MG63 (cell line): ENCODE data around the gene RNF40. TPM values are rescaled to one million over a fixed set of nuclear protein-coding genes. Genes with fewer than 3 reads are reported as not detected.

Experiments
- DNase-seq: peaks from one replicate; pipeline ENCODE4 v3.0.0-alpha.2; 2020
- H3K27me3 ChIP-seq: fragments of 250-450 bp; sonication (Bioruptor Pico); 2 replicates; pipeline ENCODE4 v1.5.1; 2020; ENCODE audit warnings: mild to moderate bottlenecking, moderate library complexity
- H3K36me3 ChIP-seq: fragments of 250-450 bp; sonication (Bioruptor Pico); 2 replicates; pipeline ENCODE4 v1.5.1; 2020; ENCODE audit warnings: mild to moderate bottlenecking, moderate library complexity
- H3K4me3 ChIP-seq: fragments of 250-450 bp; sonication (Bioruptor Pico); 2 replicates; pipeline ENCODE4 v1.5.1; 2020; ENCODE audit warnings: mild to moderate bottlenecking, moderate library complexity
- H3K9me3 ChIP-seq: fragments of 250-450 bp; sonication (Bioruptor Pico); 2 replicates; pipeline ENCODE4 v1.5.1; 2020; ENCODE audit warnings: mild to moderate bottlenecking, moderate library complexity
- total RNA-seq: library from RNA; depleted of rRNA; stranded (reverse); fragments of >200 nt; shearing (Covaris generic); gene quantifications from 2 replicates; pipeline ENCODE4 v1.2.3, GENCODE V29; 2014; ENCODE audit warnings: low replicate concordance; rRNA removed

The RNF40 gene
- total RNA-seq: 116 and 127 TPM in 2 replicates

GRCh38 chr16:30761928-30762902, at the start of gene RNF40, which contains the start of gene CFAP119:
Gene RNF40, plus strand, starts transcription at chr16:30762322. Its CDS starts 224 bp downstream, at chr16:30762546.
Gene CFAP119, minus strand, starts transcription at chr16:30762062. Its CDS starts 314 bp downstream, at chr16:30761748.
- Histone ChIP-seq H3K27me3 (no peaks in the 10 kb centered on the region), H3K36me3 (peaks cover 53% of the 10 kb centered on the region), H3K9me3 (no peaks in the 10 kb centered on the region), H3K4me3 (peak within 1 kb of the TSS; percentile 80)
- DNase-seq: peak; percentile 97

- DNase-seq: no peak
- no peak overlapping the region for H3K4me3 ChIP-seq
- peaks cover 94% of the 10 kb centered on the region for H3K36me3 ChIP-seq
- H3K9me3 ChIP-seq: no peaks in the 10 kb centered on the region
- H3K27me3 ChIP-seq: no peaks in the 10 kb centered on the region
These were observed 46.2 kb upstream of the RNF40 start for GRCh38 chr16:30715750-30716445.

GRCh38 chr16:30720086-30720485, 42.0 kb upstream of the RNF40 start:
- peaks cover 95% of the 10 kb centered on the region for H3K36me3 ChIP-seq
- no peaks in the 10 kb centered on the region for H3K9me3 ChIP-seq
- H3K27me3 ChIP-seq: no peaks in the 10 kb centered on the region
- DNase-seq: no peak
- H3K4me3 ChIP-seq: no peak overlapping the region

- Histone ChIP-seq H3K9me3 (no peaks in the 10 kb centered on the region), H3K36me3 (peaks cover 95% of the 10 kb centered on the region), H3K4me3 (no peak overlapping the region), H3K27me3 (no peaks in the 10 kb centered on the region)
- DNase-seq: no peak
These were observed 41.4 kb upstream of the RNF40 start for GRCh38 chr16:30720694-30721093.

- DNase-seq: no peak
- no peaks in the 10 kb centered on the region for H3K27me3 ChIP-seq
- H3K9me3 ChIP-seq: no peaks in the 10 kb centered on the region
- peaks cover 95% of the 10 kb centered on the region for H3K36me3 ChIP-seq
- H3K4me3 ChIP-seq: no peak overlapping the region
These were observed 41.0 kb upstream of the RNF40 start for GRCh38 chr16:30721167-30721566.

GRCh38 chr16:30721606-30722005, 40.5 kb upstream of the RNF40 start:
- no peaks in the 10 kb centered on the region for H3K9me3 ChIP-seq
- peaks cover 95% of the 10 kb centered on the region for H3K36me3 ChIP-seq
- H3K27me3 ChIP-seq: no peaks in the 10 kb centered on the region
- no peak overlapping the region for H3K4me3 ChIP-seq
- no peak for DNase-seq

GRCh38 chr16:30722443-30722842, 39.7 kb upstream of the RNF40 start:
- Histone ChIP-seq H3K36me3 (peaks cover 96% of the 10 kb centered on the region), H3K4me3 (no peak overlapping the region), H3K27me3 (no peaks in the 10 kb centered on the region), H3K9me3 (no peaks in the 10 kb centered on the region)
- no peak for DNase-seq

- no peaks in the 10 kb centered on the region for H3K27me3 ChIP-seq
- H3K36me3 ChIP-seq: peaks cover 97% of the 10 kb centered on the region
- no peak for DNase-seq
- H3K4me3 ChIP-seq: no peak overlapping the region
- H3K9me3 ChIP-seq: no peaks in the 10 kb centered on the region
These were observed 39.2 kb upstream of the RNF40 start for GRCh38 chr16:30722916-30723315.

- DNase-seq: no peak
- no peak overlapping the region for H3K4me3 ChIP-seq
- no peaks in the 10 kb centered on the region for H3K9me3 ChIP-seq
- H3K27me3 ChIP-seq: no peaks in the 10 kb centered on the region
- H3K36me3 ChIP-seq: peaks cover 97% of the 10 kb centered on the region
These were observed 38.3 kb upstream of the RNF40 start for GRCh38 chr16:30723725-30724355.

- Histone ChIP-seq H3K27me3 (no peaks in the 10 kb centered on the region), H3K36me3 (peaks cover 100% of the 10 kb centered on the region)
These were observed 37.3 kb upstream of the RNF40 start for GRCh38 chr16:30724641-30725417.

GRCh38 chr16:30725418-30725792, 36.7 kb upstream of the RNF40 start:
- no peaks in the 10 kb centered on the region for H3K27me3 ChIP-seq
- H3K36me3 ChIP-seq: peaks cover 100% of the 10 kb centered on the region
- DNase-seq: no peak
- no peaks in the 10 kb centered on the region for H3K9me3 ChIP-seq
- H3K4me3 ChIP-seq: no peak overlapping the region

More at GRCh38 chr16:30724641-30725417, 37.3 kb upstream of the RNF40 start:
- Histone ChIP-seq H3K9me3 (no peaks in the 10 kb centered on the region), H3K4me3 (no peak overlapping the region)
- DNase-seq: no peak

- H3K27me3 ChIP-seq: no peaks in the 10 kb centered on the region
- no peak for DNase-seq
- no peak overlapping the region for H3K4me3 ChIP-seq
- H3K36me3 ChIP-seq: peaks cover 100% of the 10 kb centered on the region
- H3K9me3 ChIP-seq: no peaks in the 10 kb centered on the region
These were observed 33.8 kb upstream of the RNF40 start for GRCh38 chr16:30728321-30728720.

- Histone ChIP-seq H3K36me3 (peaks cover 100% of the 10 kb centered on the region), H3K9me3 (no peaks in the 10 kb centered on the region), H3K4me3 (no peak overlapping the region), H3K27me3 (no peaks in the 10 kb centered on the region)
- DNase-seq: no peak
These were observed 33.0 kb upstream of the RNF40 start for GRCh38 chr16:30728899-30729672.

- no peaks in the 10 kb centered on the region for H3K27me3 ChIP-seq
- H3K9me3 ChIP-seq: no peaks in the 10 kb centered on the region
- no peak for DNase-seq
- H3K4me3 ChIP-seq: no peak overlapping the region
- H3K36me3 ChIP-seq: peaks cover 94% of the 10 kb centered on the region
These were observed 30.7 kb upstream of the RNF40 start for GRCh38 chr16:30731411-30731810.

GRCh38 chr16:30736995-30737793, 24.9 kb upstream of the RNF40 start:
- Histone ChIP-seq H3K4me3 (no peak overlapping the region), H3K36me3 (peaks cover 90% of the 10 kb centered on the region), H3K9me3 (no peaks in the 10 kb centered on the region), H3K27me3 (no peaks in the 10 kb centered on the region)
- no peak for DNase-seq
